GM12892 (cell line): Measurements from ENCODE around the gene RUVBL2.
"Not testable (repeated sequence)": the region's sequence is repeated elsewhere in the genome, so short reads cannot be mapped to it uniquely, and the experiment has no call there.

ENCODE experiments used
- POLR2A ChIP-seq: IDR thresholded peaks from 2 replicates; pipeline ENCODE4 v1.6.1; 2011; ENCODE audit warnings: low read depth, low read length, control low read depth
- POLR2AphosphoS5 ChIP-seq: IDR thresholded peaks from 2 replicates; pipeline ENCODE4 v1.6.1; 2011; ENCODE audit warnings: low read depth, low read length, control low read depth
- TAF1 ChIP-seq: IDR thresholded peaks from 2 replicates; pipeline ENCODE4 v1.6.1; 2011; ENCODE audit warnings: low read depth, mild to moderate bottlenecking, control low read depth, low read length, borderline replicate concordance

DNA sequence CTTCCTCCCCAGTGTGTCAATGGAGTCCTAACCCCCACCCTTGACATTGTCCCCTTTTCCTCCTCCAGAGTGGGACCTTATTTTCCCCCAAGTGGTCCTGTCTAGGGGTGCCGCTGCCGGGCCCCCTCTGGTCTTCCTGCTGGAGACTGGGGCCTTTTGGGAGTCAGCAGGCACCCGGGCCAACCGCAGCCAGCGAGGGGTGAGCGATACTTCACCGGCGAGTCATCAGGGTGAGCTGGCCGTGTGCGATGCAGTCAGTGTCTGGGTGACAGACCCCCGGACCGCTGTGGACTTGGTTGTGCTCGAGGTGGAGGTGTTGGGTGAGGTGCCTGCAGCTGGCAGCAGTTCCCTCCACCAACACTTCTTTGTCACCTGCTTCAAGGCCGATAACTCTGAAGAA lies 36.1 kb downstream of the RUVBL2 start:
- not testable (repeated sequence) for TF ChIP-seq TAF1, POLR2A, POLR2AphosphoS5
